BLaER1 (cell line): ENCODE measurements around the gene ATOH8.

Experiments used
- H3K27ac ChIP-seq: shearing (Covaris generic); formaldehyde crosslinking; 2 replicates; pipeline ENCODE4 v1.8.1; 2022
- H3K27me3 ChIP-seq: shearing (Covaris generic); formaldehyde crosslinking; 2 replicates; pipeline ENCODE4 v1.8.1; 2022
- H3K36me3 ChIP-seq: shearing (Covaris generic); formaldehyde crosslinking; 2 replicates; pipeline ENCODE4 v1.8.1; 2022
- H3K4me1 ChIP-seq: shearing (Covaris generic); formaldehyde crosslinking; 2 replicates; pipeline ENCODE4 v1.8.1; 2022
- H3K4me2 ChIP-seq: shearing (Covaris generic); formaldehyde crosslinking; 2 replicates; pipeline ENCODE4 v1.8.1; 2022
- H3K4me3 ChIP-seq: shearing (Covaris generic); formaldehyde crosslinking; 2 replicates; pipeline ENCODE4 v1.8.1; 2022
- H3K9ac ChIP-seq: shearing (Covaris generic); formaldehyde crosslinking; 2 replicates; pipeline ENCODE4 v1.8.1; 2022
- H3K9me3 ChIP-seq: shearing (Covaris generic); formaldehyde crosslinking; 2 replicates; pipeline ENCODE4 v1.8.1; 2022
- H4K20me1 ChIP-seq: shearing (Covaris generic); formaldehyde crosslinking; 2 replicates; pipeline ENCODE4 v1.8.1; 2022
- Cebpa-rat ChIP-seq: shearing (Covaris generic); IDR thresholded peaks from 2 replicates; pipeline ENCODE4 v1.8.1; 2022

ATOH8 gene

DNA sequence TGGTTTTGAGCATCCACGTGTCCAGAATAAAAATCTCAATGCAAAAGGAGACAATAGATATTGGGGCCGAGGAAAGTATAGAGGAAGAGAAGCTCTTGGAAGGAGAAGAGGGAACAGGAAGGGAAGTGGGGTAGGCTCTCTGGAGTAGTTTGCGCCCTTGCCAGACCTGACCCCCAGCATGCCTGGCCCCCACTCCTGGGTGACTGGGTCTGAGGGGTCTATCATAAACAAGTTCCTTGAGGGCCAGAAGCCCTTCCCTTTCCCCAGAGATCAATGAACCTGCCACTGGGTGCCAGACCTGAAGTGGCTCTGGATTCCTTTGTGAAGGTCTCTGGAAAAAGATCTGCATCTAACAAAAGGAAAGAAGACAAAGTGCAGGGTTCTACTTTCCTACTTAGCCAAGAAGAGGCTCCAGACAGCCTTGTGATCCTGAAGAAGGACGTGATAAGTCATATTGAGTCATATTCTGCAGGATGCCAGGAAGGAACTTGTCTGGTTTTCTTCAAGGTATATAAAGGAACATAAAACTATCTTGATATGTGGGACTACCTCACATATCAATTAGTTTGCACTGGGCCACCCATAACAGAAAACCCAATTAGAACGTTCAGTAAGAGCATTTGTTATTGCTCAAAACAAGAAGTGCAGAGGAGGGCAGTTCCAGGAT, 18.7 kb upstream of the ATOH8 start:
- Histone ChIP-seq H3K27ac (no peak overlapping the region), H3K4me2 (no peak overlapping the region)

DNA sequence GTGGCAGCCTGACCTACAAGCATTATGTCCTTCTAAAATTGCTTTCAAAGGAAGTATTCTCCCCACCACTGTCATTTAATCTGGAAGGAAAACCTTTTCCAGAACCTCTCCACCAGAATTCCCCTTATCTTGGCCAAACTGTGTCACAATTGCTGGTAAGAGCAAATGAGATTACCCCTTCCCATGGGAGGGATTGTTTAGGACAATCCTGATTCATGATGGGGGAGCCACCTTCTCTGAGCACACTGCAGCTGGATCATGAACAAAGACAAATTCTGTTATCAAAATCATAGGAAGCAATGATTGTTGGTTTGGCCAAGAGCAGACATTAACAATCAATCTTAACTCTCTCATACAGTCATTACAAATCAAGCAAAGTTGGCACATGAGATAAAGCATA, 18.1 kb upstream of the ATOH8 start:
- H3K4me2 ChIP-seq, result no peak overlapping the region
- no peak overlapping the region for H3K4me3 ChIP-seq
- TF ChIP-seq Cebpa-rat, result no peak
- no peak overlapping the region for H3K9ac ChIP-seq
- no peaks in the 10 kb centered on the region for H4K20me1 ChIP-seq
- no peaks in the 10 kb centered on the region for H3K9me3 ChIP-seq
- no peak overlapping the region for H3K27ac ChIP-seq
- no peaks in the 10 kb centered on the region for H3K27me3 ChIP-seq
- H3K4me1 ChIP-seq, result 0 out of 2 replicates have a peak, but pooled peaks cover 5% of the 10 kb centered on the region
- H3K36me3 ChIP-seq, result no peaks in the 10 kb centered on the region

More for the DNA sequence above, 18.7 kb upstream of the ATOH8 start:
- Histone ChIP-seq H3K9me3 (no peaks in the 10 kb centered on the region), H4K20me1 (no peaks in the 10 kb centered on the region), H3K36me3 (no peaks in the 10 kb centered on the region), H3K4me1 (0 out of 2 replicates have a peak, but pooled peaks cover 5% of the 10 kb centered on the region), H3K27me3 (no peaks in the 10 kb centered on the region), H3K4me3 (no peak overlapping the region), H3K9ac (no peak overlapping the region)
- TF ChIP-seq Cebpa-rat, result no peak

DNA sequence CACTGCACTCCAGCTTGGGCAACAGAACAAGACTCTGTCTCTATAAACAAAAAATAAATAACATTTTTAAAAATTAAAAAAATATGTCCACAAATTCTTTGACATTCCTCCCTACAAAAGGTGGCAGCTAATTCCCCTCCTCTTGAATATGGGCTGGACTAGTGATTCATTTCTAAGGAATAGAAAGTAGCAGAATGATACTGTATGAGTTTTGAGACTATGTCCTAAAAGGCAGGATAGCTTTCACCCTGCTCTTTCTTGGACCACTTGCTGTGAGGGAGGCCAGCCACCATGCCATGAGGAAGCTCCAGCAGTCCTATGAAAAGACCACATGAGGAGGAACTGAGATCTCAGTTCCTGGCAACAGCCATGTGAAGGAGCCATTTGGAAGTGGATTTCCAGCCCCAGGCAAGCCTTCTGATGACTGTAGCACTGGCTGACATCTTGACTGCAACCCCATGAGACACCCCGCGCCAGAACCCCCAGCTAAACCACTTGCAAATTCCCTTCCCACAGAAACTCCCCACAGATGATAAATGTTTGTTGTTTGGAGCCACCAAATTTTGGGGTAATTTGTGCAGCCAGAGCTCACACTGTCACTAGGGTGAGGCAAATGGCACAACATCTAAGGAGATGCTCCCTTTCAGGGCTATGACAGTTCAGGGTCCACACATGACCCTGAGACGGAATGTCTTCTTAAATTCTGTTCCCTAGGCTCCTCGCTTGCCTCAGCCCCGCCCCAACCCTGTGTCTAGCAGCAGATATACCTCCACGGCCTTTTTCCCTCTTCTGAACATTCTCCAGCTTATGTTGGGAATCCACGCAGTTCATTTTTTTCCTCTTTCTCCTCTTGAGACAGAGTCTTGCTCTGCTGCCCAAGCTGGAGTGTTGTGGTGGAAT, 17.1 kb upstream of the ATOH8 start:
- no peak overlapping the region for H3K4me2 ChIP-seq
- H3K4me1 ChIP-seq, result peaks cover 7% of the 10 kb centered on the region
- H4K20me1 ChIP-seq, result no peaks in the 10 kb centered on the region
- H3K36me3 ChIP-seq, result no peaks in the 10 kb centered on the region
- no peak overlapping the region for H3K27ac ChIP-seq
- H3K4me3 ChIP-seq, result no peak overlapping the region
- TF ChIP-seq Cebpa-rat, result no peak
- H3K27me3 ChIP-seq, result no peaks in the 10 kb centered on the region
- H3K9me3 ChIP-seq, result no peaks in the 10 kb centered on the region
- no peak overlapping the region for H3K9ac ChIP-seq

DNA sequence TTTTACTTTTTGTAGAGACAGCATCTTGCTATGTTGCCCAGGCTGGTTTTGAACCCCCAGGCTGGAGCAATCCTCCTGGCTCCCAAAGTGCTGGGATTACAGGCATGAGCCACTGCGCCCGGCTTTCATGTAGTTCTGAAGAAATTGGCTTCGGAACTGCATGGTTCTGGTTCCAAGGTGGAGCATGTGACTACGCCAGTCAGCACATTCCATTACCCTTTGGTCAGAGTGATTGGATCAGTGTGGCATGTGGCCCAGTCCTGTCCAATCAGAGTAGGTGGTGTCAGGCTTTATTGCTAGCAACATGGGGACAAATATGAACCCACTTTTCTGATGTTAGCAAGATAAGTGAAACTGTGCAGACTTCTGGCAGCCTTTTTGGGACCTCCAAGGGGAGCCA, 16.3 kb upstream of the ATOH8 start:
- H3K4me3 ChIP-seq, result no peak overlapping the region
- no peak overlapping the region for H3K9ac ChIP-seq
- no peaks in the 10 kb centered on the region for H4K20me1 ChIP-seq
- H3K4me2 ChIP-seq, result no peak overlapping the region
- H3K36me3 ChIP-seq, result no peaks in the 10 kb centered on the region
- no peaks in the 10 kb centered on the region for H3K9me3 ChIP-seq
- no peak overlapping the region for H3K27ac ChIP-seq
- H3K4me1 ChIP-seq, result peaks cover 14% of the 10 kb centered on the region
- no peak for TF ChIP-seq Cebpa-rat
- H3K27me3 ChIP-seq, result no peaks in the 10 kb centered on the region

DNA sequence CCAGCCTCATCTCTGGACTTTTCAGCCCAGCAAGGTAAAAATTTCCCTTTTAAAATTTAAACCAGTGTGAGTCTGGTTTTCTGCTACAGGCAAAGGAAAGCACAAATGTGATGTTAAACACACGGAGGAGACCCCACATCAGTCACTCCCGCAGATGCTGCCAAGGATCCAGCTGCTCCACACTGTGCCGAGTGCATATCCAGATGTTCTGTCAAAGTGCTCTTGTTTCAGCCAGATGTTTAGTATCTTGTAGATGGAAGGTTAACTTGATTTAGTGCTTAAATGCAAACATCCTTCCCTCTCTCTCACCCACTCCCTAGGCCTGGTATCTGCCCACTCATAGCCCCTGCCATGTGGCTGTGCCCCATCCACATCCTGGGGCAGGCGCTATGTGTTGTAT, 15.8 kb upstream of the ATOH8 start:
- Histone ChIP-seq H3K9me3 (no peaks in the 10 kb centered on the region), H3K4me1 (peaks cover 19% of the 10 kb centered on the region), H3K27ac (no peak overlapping the region), H3K27me3 (no peaks in the 10 kb centered on the region), H3K36me3 (no peaks in the 10 kb centered on the region), H3K9ac (no peak overlapping the region), H3K4me3 (no peak overlapping the region), H3K4me2 (no peak overlapping the region), H4K20me1 (no peaks in the 10 kb centered on the region)
- no peak for TF ChIP-seq Cebpa-rat

DNA sequence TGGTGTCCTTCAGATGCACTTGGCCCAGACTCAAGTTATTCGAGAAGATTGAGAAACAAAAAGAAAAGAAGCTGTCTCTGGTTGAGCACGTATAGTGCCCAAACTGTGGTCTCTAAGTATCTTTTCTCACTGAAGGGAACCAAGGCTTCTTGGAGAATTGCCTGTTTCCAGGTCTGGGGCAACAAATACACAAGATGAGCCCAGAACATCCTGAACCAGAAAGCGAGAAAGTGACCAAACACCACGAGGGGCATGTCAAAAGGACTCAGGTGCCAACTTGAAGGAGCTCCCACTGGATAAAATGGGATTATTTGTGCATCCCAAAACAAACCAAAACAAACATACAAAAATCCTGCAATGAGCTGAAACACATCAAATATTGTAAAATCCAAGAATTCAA, 13.6 kb upstream of the ATOH8 start:
- no peak for TF ChIP-seq Cebpa-rat
- H3K4me3 ChIP-seq, result no peak overlapping the region
- no peaks in the 10 kb centered on the region for H3K27me3 ChIP-seq
- no peak overlapping the region for H3K27ac ChIP-seq
- H3K9me3 ChIP-seq, result no peaks in the 10 kb centered on the region
- H3K4me1 ChIP-seq, result peaks cover 36% of the 10 kb centered on the region
- no peak overlapping the region for H3K4me2 ChIP-seq
- no peaks in the 10 kb centered on the region for H3K36me3 ChIP-seq
- no peak overlapping the region for H3K9ac ChIP-seq
- H4K20me1 ChIP-seq, result no peaks in the 10 kb centered on the region

DNA sequence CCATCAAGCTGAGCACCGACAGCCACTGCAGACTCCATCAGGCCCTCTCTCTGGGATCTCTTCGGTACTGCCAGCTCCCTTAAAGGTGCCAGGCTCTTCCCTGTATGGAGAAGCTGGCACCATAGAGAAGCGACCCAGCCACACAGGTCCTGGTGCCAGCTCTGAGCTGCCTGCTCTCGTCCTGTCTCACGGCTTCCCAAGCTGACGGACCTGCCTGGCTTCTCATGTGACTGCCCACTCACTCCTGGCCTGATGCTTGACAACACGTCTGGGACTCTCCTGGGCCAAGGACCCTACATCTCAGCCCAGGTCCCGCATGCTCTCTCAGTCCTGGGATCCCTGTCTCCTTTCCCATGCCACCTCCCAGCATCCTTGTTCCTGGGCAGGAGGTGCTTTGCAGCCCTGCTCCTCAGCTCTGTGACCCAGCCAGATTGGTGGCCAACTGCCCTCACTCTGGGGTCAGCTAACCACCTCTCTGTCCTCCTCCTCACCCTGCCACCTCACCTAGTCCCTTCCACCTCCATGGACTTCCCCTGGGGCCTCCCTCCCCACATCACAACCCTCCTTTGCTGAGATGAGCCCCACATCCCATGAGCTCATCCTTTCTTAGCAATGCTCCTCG, 12.5 kb upstream of the ATOH8 start:
- no peak overlapping the region for H3K27ac ChIP-seq
- H3K4me3 ChIP-seq, result no peak overlapping the region
- no peaks in the 10 kb centered on the region for H3K27me3 ChIP-seq
- H3K36me3 ChIP-seq, result no peaks in the 10 kb centered on the region
- H3K4me2 ChIP-seq, result no peak overlapping the region
- peaks cover 47% of the 10 kb centered on the region for H3K4me1 ChIP-seq
- H4K20me1 ChIP-seq, result no peaks in the 10 kb centered on the region
- H3K9me3 ChIP-seq, result no peaks in the 10 kb centered on the region
- no peak for TF ChIP-seq Cebpa-rat
- H3K9ac ChIP-seq, result no peak overlapping the region

DNA sequence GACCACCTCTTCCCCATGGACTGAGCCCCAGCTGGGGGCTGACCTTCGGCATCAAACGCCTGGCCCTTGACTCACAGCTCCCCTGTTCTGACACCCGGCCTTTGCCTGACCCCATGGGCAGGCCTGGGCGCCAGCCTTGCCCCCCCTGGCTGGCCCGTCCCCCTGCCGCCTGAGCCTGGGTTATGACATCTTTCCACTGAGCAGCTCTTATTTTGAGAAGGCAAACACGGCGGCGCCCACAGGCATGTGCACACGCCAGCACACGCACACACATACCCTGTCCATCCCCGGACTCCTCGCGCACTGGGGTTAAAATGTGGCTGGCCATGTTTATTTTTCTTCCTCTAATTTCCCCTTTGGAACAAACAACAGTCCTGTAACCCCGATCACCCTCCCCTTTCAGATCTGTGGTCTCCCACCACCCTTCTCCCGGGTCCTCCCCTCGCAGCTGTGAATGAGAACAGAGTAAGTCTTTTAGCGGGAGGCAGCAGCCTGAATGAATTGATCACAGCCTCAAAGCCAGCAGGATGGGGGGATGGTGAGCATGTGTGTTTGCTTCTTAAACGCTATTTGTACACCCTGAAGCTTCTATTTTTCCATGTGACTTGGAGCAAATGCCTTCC, 11.8 kb upstream of the ATOH8 start:
- no peak for TF ChIP-seq Cebpa-rat
- H3K4me2 ChIP-seq, result peak overlapping the region; percentile 35

DNA sequence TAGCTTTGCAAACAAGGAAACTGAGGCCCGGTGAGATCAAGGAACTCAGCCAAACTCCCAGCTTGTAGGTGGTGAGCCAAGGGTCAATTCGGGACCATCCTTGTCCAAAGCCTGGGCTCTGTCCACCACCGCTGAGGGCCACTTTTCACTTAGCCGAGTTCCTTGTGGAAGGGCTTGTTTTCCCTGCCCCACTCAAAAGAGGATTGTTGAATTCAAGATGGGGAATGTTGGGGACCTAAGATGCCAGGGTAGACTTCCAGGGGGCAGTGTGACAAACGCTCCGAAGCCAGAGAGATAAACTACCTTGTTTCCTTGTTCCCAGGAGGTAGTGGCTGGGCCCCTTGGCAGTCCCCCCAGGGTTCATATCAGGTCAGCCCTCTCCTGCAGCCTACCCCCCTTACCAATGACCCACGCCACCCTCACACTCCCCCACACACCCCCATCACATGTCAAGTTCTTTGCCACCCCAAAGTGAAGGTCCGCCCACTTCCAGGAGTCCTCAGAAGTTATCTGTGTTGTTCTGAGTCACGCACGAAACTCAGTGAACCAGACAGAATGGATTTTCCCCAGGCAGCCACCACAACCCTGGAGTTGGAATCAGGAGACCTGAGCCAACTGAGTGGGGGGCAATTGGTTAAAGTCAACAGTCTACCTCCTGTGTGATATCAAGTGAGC, 10.3 kb upstream of the ATOH8 start:
- Histone ChIP-seq H3K4me1 (peaks cover 69% of the 10 kb centered on the region), H3K4me2 (peak overlapping the region; percentile 87), H3K9me3 (no peaks in the 10 kb centered on the region), H4K20me1 (no peaks in the 10 kb centered on the region), H3K27me3 (0 out of 2 replicates have a peak, but pooled peaks cover 3% of the 10 kb centered on the region), H3K36me3 (no peaks in the 10 kb centered on the region), H3K4me3 (no peak overlapping the region), H3K27ac (no peak overlapping the region), H3K9ac (no peak overlapping the region)
- TF ChIP-seq Cebpa-rat, result no peak

More for the DNA sequence above, 11.8 kb upstream of the ATOH8 start:
- H3K27me3 ChIP-seq, result 0 out of 2 replicates have a peak, but pooled peaks cover 3% of the 10 kb centered on the region
- no peak overlapping the region for H3K4me3 ChIP-seq
- no peak overlapping the region for H3K9ac ChIP-seq
- no peaks in the 10 kb centered on the region for H3K9me3 ChIP-seq
- no peaks in the 10 kb centered on the region for H3K36me3 ChIP-seq
- no peaks in the 10 kb centered on the region for H4K20me1 ChIP-seq
- H3K27ac ChIP-seq, result no peak overlapping the region
- peaks cover 54% of the 10 kb centered on the region for H3K4me1 ChIP-seq
